ENCODE results near the gene ANKRD49. TPM values are rescaled to one million over a fixed set of nuclear protein-coding genes. Genes with fewer than 3 reads are reported as not detected.

The ANKRD49 gene
- total RNA-seq, 1 donor from 2014 or later = 5.7 TPM

DNA sequence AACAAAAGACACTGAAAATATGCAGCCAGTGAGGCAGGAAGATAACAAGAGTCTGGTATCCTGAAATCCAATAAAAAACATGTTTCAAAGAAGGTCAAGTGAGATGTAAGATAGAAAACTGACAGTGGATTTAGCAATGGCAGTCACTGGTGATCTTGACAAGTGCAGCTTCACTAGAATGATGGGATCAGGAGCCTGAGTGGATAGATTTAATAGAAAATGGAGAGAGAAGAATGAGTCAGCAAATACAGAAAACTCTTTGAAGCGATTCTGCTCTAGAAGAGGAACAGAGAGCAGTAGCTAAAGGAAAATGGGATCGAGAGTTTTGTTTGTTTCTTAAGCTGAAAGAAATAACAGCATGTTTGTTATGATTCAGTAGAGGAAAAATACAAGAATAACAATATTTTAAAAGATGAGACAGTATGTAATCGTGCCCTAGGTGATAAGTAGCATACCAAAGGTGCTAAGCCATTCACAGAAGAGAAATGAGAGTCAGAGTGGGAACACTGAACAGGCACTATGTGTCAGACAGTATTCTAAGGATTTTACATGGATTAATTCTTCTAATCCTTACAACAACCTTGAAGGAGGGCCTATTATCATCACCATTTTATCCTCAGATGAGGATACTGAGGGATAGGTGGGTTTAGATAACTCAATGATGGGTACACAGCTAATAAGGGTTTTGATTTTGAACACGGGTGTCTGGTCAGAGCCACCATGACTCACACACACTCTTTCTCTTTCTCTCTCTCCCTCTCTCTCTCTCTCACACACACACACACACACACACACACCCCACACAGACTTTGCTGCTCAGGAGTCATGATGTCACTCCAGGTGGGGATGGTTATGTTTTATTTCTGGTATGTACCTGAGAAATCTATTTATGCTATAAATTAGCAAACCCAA lies 36.4 kb upstream of the ANKRD49 start:
- no peak overlapping the region for H3K27ac ChIP-seq (ENCODE audit: low read depth, low read length)
- H3K4me3 ChIP-seq (ENCODE audit: low read length in 3 of 3) = no peak overlapping the region
- no peaks in the 10 kb centered on the region for H3K4me1 ChIP-seq (ENCODE audit: control insufficient read depth in 3 of 3, insufficient read depth in 3 of 3, low read length in 3 of 3)
- no peaks in the 10 kb centered on the region for H3K9me3 ChIP-seq (ENCODE audit: control insufficient read depth in 3 of 3, low read length in 3 of 3)
- peaks cover 6 to 17% (median 6%) of the 10 kb centered on the region in 3 donors for H3K36me3 ChIP-seq (ENCODE audit: control insufficient read depth in 3 of 3, insufficient read depth in 3 of 3, low read length in 3 of 3)
- no peaks in the 10 kb centered on the region for H3K27me3 ChIP-seq (ENCODE audit: control insufficient read depth in 3 of 3, insufficient read depth in 3 of 3, low read length in 3 of 3)
- no peak overlapping the region for H3K9ac ChIP-seq (ENCODE audit: low read depth in 1 of 3, low read length in 3 of 3)

- Histone ChIP-seq H3K36me3 (ENCODE audit: control insufficient read depth in 3 of 3, insufficient read depth in 3 of 3, low read length in 3 of 3) (peaks cover 6 to 17% (median 6%) of the 10 kb centered on the region in 3 donors), H3K27me3 (ENCODE audit: control insufficient read depth in 3 of 3, insufficient read depth in 3 of 3, low read length in 3 of 3) (no peaks in the 10 kb centered on the region), H3K4me1 (ENCODE audit: control insufficient read depth in 3 of 3, insufficient read depth in 3 of 3, low read length in 3 of 3) (no peaks in the 10 kb centered on the region), H3K9ac (ENCODE audit: low read depth in 1 of 3, low read length in 3 of 3) (no peak overlapping the region), H3K4me3 (ENCODE audit: low read length in 3 of 3) (no peak overlapping the region), H3K9me3 (ENCODE audit: control insufficient read depth in 3 of 3, low read length in 3 of 3) (no peaks in the 10 kb centered on the region), H3K27ac (ENCODE audit: low read depth, low read length) (no peak overlapping the region)
Observed at GRCh38 chr11:94459576-94459975, 34.2 kb upstream of the ANKRD49 start.

- Histone ChIP-seq H3K4me3 (ENCODE audit: low read length in 3 of 3) (no peak overlapping the region), H3K9me3 (ENCODE audit: control insufficient read depth in 3 of 3, low read length in 3 of 3) (no peaks in the 10 kb centered on the region), H3K27ac (ENCODE audit: low read depth, low read length) (no peak overlapping the region), H3K27me3 (ENCODE audit: control insufficient read depth in 3 of 3, insufficient read depth in 3 of 3, low read length in 3 of 3) (no peaks in the 10 kb centered on the region), H3K4me1 (ENCODE audit: control insufficient read depth in 3 of 3, insufficient read depth in 3 of 3, low read length in 3 of 3) (no peaks in the 10 kb centered on the region), H3K36me3 (ENCODE audit: control insufficient read depth in 3 of 3, insufficient read depth in 3 of 3, low read length in 3 of 3) (peaks cover 9 to 22% (median 12%) of the 10 kb centered on the region in 3 donors), H3K9ac (ENCODE audit: low read depth in 1 of 3, low read length in 3 of 3) (no peak overlapping the region)
Observed at GRCh38 chr11:94469416-94469815, 24.4 kb upstream of the ANKRD49 start.

- H3K36me3 ChIP-seq (ENCODE audit: control insufficient read depth in 3 of 3, insufficient read depth in 3 of 3, low read length in 3 of 3) = peaks cover 9 to 16% (median 13%) of the 10 kb centered on the region in 3 donors
- no peak overlapping the region for H3K27ac ChIP-seq (ENCODE audit: low read depth, low read length)
- H3K9ac ChIP-seq (ENCODE audit: low read depth in 1 of 3, low read length in 3 of 3) = no peak overlapping the region
- no peaks in the 10 kb centered on the region for H3K9me3 ChIP-seq (ENCODE audit: control insufficient read depth in 3 of 3, low read length in 3 of 3)
- no peak overlapping the region for H3K4me3 ChIP-seq (ENCODE audit: low read length in 3 of 3)
- no peaks in the 10 kb centered on the region for H3K27me3 ChIP-seq (ENCODE audit: control insufficient read depth in 3 of 3, insufficient read depth in 3 of 3, low read length in 3 of 3)
- H3K4me1 ChIP-seq (ENCODE audit: control insufficient read depth in 3 of 3, insufficient read depth in 3 of 3, low read length in 3 of 3) = no peaks in the 10 kb centered on the region
Observed at GRCh38 chr11:94472916-94473799, 20.6 kb upstream of the ANKRD49 start.

GRCh38 chr11:94477624-94478023 lies 16.2 kb upstream of the ANKRD49 start:
- H3K4me3 ChIP-seq (ENCODE audit: low read length in 3 of 3) = no peak overlapping the region
- no peaks in the 10 kb centered on the region for H3K9me3 ChIP-seq (ENCODE audit: control insufficient read depth in 3 of 3, low read length in 3 of 3)
- peaks cover 4 to 25% (median 14%) of the 10 kb centered on the region in 3 donors for H3K36me3 ChIP-seq (ENCODE audit: control insufficient read depth in 3 of 3, insufficient read depth in 3 of 3, low read length in 3 of 3)
- no peak overlapping the region for H3K27ac ChIP-seq (ENCODE audit: low read depth, low read length)
- H3K4me1 ChIP-seq (ENCODE audit: control insufficient read depth in 3 of 3, insufficient read depth in 3 of 3, low read length in 3 of 3) = no peaks in the 10 kb centered on the region
- no peak overlapping the region for H3K9ac ChIP-seq (ENCODE audit: low read depth in 1 of 3, low read length in 3 of 3)
- no peaks in the 10 kb centered on the region for H3K27me3 ChIP-seq (ENCODE audit: control insufficient read depth in 3 of 3, insufficient read depth in 3 of 3, low read length in 3 of 3)

GRCh38 chr11:94481342-94481741 lies 12.4 kb upstream of the ANKRD49 start:
- Histone ChIP-seq H3K9me3 (ENCODE audit: control insufficient read depth in 3 of 3, low read length in 3 of 3) (no peaks in the 10 kb centered on the region), H3K4me3 (ENCODE audit: low read length in 3 of 3) (no peak overlapping the region), H3K36me3 (ENCODE audit: control insufficient read depth in 3 of 3, insufficient read depth in 3 of 3, low read length in 3 of 3) (peaks cover 15 to 21% (median 17%) of the 10 kb centered on the region in 3 donors), H3K27me3 (ENCODE audit: control insufficient read depth in 3 of 3, insufficient read depth in 3 of 3, low read length in 3 of 3) (no peaks in the 10 kb centered on the region), H3K27ac (ENCODE audit: low read depth, low read length) (no peak overlapping the region), H3K4me1 (ENCODE audit: control insufficient read depth in 3 of 3, insufficient read depth in 3 of 3, low read length in 3 of 3) (no peaks in the 10 kb centered on the region), H3K9ac (ENCODE audit: low read depth in 1 of 3, low read length in 3 of 3) (no peak overlapping the region)

DNA sequence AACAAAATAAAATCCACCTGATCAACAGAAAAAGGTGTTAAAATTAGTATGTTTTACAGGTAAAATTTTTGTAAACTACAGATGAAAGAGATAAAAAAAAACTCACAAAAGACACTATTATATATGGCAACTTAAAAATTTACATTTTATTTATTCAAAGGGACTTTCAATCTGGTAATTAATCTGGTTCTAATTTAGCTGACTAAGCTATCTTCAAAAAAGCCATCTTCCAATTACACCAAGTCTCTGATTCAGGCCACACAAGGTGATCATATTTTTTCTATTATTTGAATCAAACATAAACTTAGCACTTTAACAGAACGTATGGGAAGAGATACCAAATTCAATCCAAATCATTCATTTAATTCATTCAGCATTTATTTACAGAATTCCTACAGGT lies 7.7 kb upstream of the ANKRD49 start:
- H3K27ac ChIP-seq (ENCODE audit: low read depth, low read length) = no peak overlapping the region
- peaks cover 21 to 41% (median 29%) of the 10 kb centered on the region in 3 donors for H3K36me3 ChIP-seq (ENCODE audit: control insufficient read depth in 3 of 3, insufficient read depth in 3 of 3, low read length in 3 of 3)
- no peak overlapping the region for H3K4me3 ChIP-seq (ENCODE audit: low read length in 3 of 3)
- no peaks in the 10 kb centered on the region for H3K4me1 ChIP-seq (ENCODE audit: control insufficient read depth in 3 of 3, insufficient read depth in 3 of 3, low read length in 3 of 3)
- H3K27me3 ChIP-seq (ENCODE audit: control insufficient read depth in 3 of 3, insufficient read depth in 3 of 3, low read length in 3 of 3) = no peaks in the 10 kb centered on the region
- H3K9me3 ChIP-seq (ENCODE audit: control insufficient read depth in 3 of 3, low read length in 3 of 3) = no peaks in the 10 kb centered on the region
- H3K9ac ChIP-seq (ENCODE audit: low read depth in 1 of 3, low read length in 3 of 3) = no peak overlapping the region

DNA sequence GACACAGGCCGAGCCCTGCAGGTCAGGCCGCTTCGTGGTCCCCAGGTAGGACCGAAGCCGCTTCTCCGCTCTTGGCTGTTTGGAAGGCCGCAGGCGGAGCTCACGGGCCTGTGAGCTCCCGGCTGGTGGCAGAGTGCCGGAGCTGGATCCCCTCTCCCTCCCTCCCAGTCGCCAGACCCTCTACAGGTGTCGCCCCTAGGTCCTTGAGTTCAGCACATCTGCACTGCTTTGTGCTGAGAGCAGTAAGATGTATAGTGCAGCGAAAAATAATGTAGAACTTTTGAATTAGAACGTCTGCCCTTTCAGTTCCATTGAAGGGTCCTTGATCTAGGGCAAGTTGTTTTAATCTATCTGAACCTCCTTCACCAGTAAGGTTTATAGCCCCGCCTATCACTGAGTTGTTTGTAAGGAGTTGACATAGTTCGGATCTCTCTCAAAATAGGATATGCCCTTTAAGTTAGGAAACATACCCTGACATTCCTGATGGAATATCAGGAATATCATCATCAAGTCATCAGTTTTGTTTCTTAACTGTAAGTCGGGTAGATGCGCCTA lies 419 bp downstream of the ANKRD49 start:
- H3K9ac ChIP-seq (ENCODE audit: low read depth in 1 of 3, low read length in 3 of 3) = peak overlapping the region; percentile 82 to 97 (median 88)
- H3K9me3 ChIP-seq (ENCODE audit: control insufficient read depth in 3 of 3, low read length in 3 of 3) = no peaks in the 10 kb centered on the region
- peaks cover 8 to 12% (median 11%) of the 10 kb centered on the region in 3 donors for H3K4me1 ChIP-seq (ENCODE audit: control insufficient read depth in 3 of 3, insufficient read depth in 3 of 3, low read length in 3 of 3)
- no peaks in the 10 kb centered on the region for H3K27me3 ChIP-seq (ENCODE audit: control insufficient read depth in 3 of 3, insufficient read depth in 3 of 3, low read length in 3 of 3)
- H3K27ac ChIP-seq (ENCODE audit: low read depth, low read length) = peak overlapping the region; percentile 68
- peak overlapping the region; percentile 93 to 97 (median 96) for H3K4me3 ChIP-seq (ENCODE audit: low read length in 3 of 3)
- peaks cover 9 to 30% (median 27%) of the 10 kb centered on the region in 3 donors for H3K36me3 ChIP-seq (ENCODE audit: control insufficient read depth in 3 of 3, insufficient read depth in 3 of 3, low read length in 3 of 3)

GRCh38 chr11:94500181-94500580 lies 6.4 kb downstream of the ANKRD49 start:
- H3K36me3 ChIP-seq (ENCODE audit: control insufficient read depth in 3 of 3, insufficient read depth in 3 of 3, low read length in 3 of 3) = peaks cover 12 to 32% (median 27%) of the 10 kb centered on the region in 3 donors

More at GRCh38 chr11:94500181-94500580, 6.4 kb downstream of the ANKRD49 start:
- Histone ChIP-seq H3K27ac (ENCODE audit: low read depth, low read length) (no peak overlapping the region), H3K4me3 (ENCODE audit: low read length in 3 of 3) (no peak overlapping the region), H3K9me3 (ENCODE audit: control insufficient read depth in 3 of 3, low read length in 3 of 3) (no peaks in the 10 kb centered on the region), H3K27me3 (ENCODE audit: control insufficient read depth in 3 of 3, insufficient read depth in 3 of 3, low read length in 3 of 3) (no peaks in the 10 kb centered on the region), H3K4me1 (ENCODE audit: control insufficient read depth in 3 of 3, insufficient read depth in 3 of 3, low read length in 3 of 3) (no peaks in the 10 kb centered on the region), H3K9ac (ENCODE audit: low read depth in 1 of 3, low read length in 3 of 3) (no peak overlapping the region)

All from skeletal muscle tissue (tissue), 4 donors.